ENCODE results near the gene FCHO1. TPM values are rescaled to one million over a fixed set of nuclear protein-coding genes. Genes with fewer than 3 reads are reported as not detected.
A peak's percentile ranks its signal among the peaks of the same experiment; 100 is the strongest.

The FCHO1 gene
- total RNA-seq, 1 experiment from 2014 or later, result 16.6 TPM

GRCh38 chr19:17758515-17758914 is 7.2 kb downstream of the FCHO1 start:
- Histone ChIP-seq H3K9me2 (replicated peaks; ENCODE audit: insufficient read depth, low read length) (no peaks in the 10 kb centered on the region), H2AFZ (ENCODE audit: low read length) (no peak overlapping the region), H3K36me3 (ENCODE audit: insufficient read depth, low read length) (peaks cover 11% of the 10 kb centered on the region), H4K20me1 (ENCODE audit: insufficient read depth, low read depth, low read length) (no peaks in the 10 kb centered on the region; the same call in 1 of the 2 replicates), H3K9me3 (ENCODE audit: low read length) (no peaks in the 10 kb centered on the region), H3K27ac (ENCODE audit: low read length) (no peak overlapping the region), H3K9ac (ENCODE audit: low read length) (no peak overlapping the region), H3K27me3 (ENCODE audit: low read length) (no peaks in the 10 kb centered on the region), H3K4me2 (ENCODE audit: low read depth, low read length, poor library complexity, severe bottlenecking) (no peak overlapping the region), H3K79me2 (ENCODE audit: low read length) (no peaks in the 10 kb centered on the region), H3K4me3 (ENCODE audit: low read length) (no peak overlapping the region), H3K4me1 (ENCODE audit: low read length) (peaks cover 50% of the 10 kb centered on the region)
- DNase-seq, result no peak

GRCh38 chr19:17761148-17761547 is 9.9 kb downstream of the FCHO1 start:
- H3K9me3 ChIP-seq (ENCODE audit: low read length), result no peaks in the 10 kb centered on the region
- no peak overlapping the region for H3K4me2 ChIP-seq (ENCODE audit: low read depth, low read length, poor library complexity, severe bottlenecking)
- H3K79me2 ChIP-seq (ENCODE audit: low read length), result no peaks in the 10 kb centered on the region
- no peak overlapping the region for H3K4me3 ChIP-seq (ENCODE audit: low read length)
- no peak for DNase-seq
- no peaks in the 10 kb centered on the region for H4K20me1 ChIP-seq (ENCODE audit: insufficient read depth, low read depth, low read length)
- H3K27ac ChIP-seq (ENCODE audit: low read length), result peak overlapping the region; percentile 68
- no peaks in the 10 kb centered on the region for H3K27me3 ChIP-seq (ENCODE audit: low read length)
- H3K9me2 ChIP-seq (replicated peaks; ENCODE audit: insufficient read depth, low read length), result no peaks in the 10 kb centered on the region
- H3K4me1 ChIP-seq (ENCODE audit: low read length), result peaks cover 23% of the 10 kb centered on the region
- no peak overlapping the region for H2AFZ ChIP-seq (ENCODE audit: low read length)
- H3K36me3 ChIP-seq (ENCODE audit: insufficient read depth, low read length), result peaks cover 9% of the 10 kb centered on the region
- H3K9ac ChIP-seq (ENCODE audit: low read length), result no peak overlapping the region

GRCh38 chr19:17762505-17763229 is 11.4 kb downstream of the FCHO1 start:
- peak; percentile 86 for DNase-seq
- peaks cover 14% of the 10 kb centered on the region for H3K36me3 ChIP-seq (ENCODE audit: insufficient read depth, low read length)
- no peak overlapping the region for H2AFZ ChIP-seq (ENCODE audit: low read length)
- H4K20me1 ChIP-seq (ENCODE audit: insufficient read depth, low read depth, low read length), result no peaks in the 10 kb centered on the region
- no peak overlapping the region for H3K4me3 ChIP-seq (ENCODE audit: low read length)
- no peak overlapping the region for H3K27ac ChIP-seq (ENCODE audit: low read length)
- no peaks in the 10 kb centered on the region for H3K79me2 ChIP-seq (ENCODE audit: low read length)
- no peak overlapping the region for H3K9ac ChIP-seq (ENCODE audit: low read length)
- H3K9me2 ChIP-seq (replicated peaks; ENCODE audit: insufficient read depth, low read length), result no peaks in the 10 kb centered on the region
- H3K4me2 ChIP-seq (ENCODE audit: low read depth, low read length, poor library complexity, severe bottlenecking), result no peak overlapping the region
- peaks cover 19% of the 10 kb centered on the region for H3K4me1 ChIP-seq (ENCODE audit: low read length)
- no peaks in the 10 kb centered on the region for H3K27me3 ChIP-seq (ENCODE audit: low read length)
- no peaks in the 10 kb centered on the region for H3K9me3 ChIP-seq (ENCODE audit: low read length)

- peaks cover 18% of the 10 kb centered on the region for H3K4me1 ChIP-seq (ENCODE audit: low read length)
- H3K27me3 ChIP-seq (ENCODE audit: low read length), result no peaks in the 10 kb centered on the region
- no peak overlapping the region for H3K4me2 ChIP-seq (ENCODE audit: low read depth, low read length, poor library complexity, severe bottlenecking)
- H3K36me3 ChIP-seq (ENCODE audit: insufficient read depth, low read length), result peaks cover 15% of the 10 kb centered on the region
- no peak overlapping the region for H3K9ac ChIP-seq (ENCODE audit: low read length)
- no peaks in the 10 kb centered on the region for H3K79me2 ChIP-seq (ENCODE audit: low read length)
- no peak overlapping the region for H2AFZ ChIP-seq (ENCODE audit: low read length)
- H3K9me3 ChIP-seq (ENCODE audit: low read length), result no peaks in the 10 kb centered on the region
- no peaks in the 10 kb centered on the region for H4K20me1 ChIP-seq (ENCODE audit: insufficient read depth, low read depth, low read length)
- H3K27ac ChIP-seq (ENCODE audit: low read length), result no peak overlapping the region
- no peaks in the 10 kb centered on the region for H3K9me2 ChIP-seq (replicated peaks; ENCODE audit: insufficient read depth, low read length)
- H3K4me3 ChIP-seq (ENCODE audit: low read length), result no peak overlapping the region
- DNase-seq, result no peak
These were observed 13.1 kb downstream of the FCHO1 start for GRCh38 chr19:17764348-17764747.

- H3K4me1 ChIP-seq (ENCODE audit: low read length), result peaks cover 10% of the 10 kb centered on the region
- H2AFZ ChIP-seq (ENCODE audit: low read length), result no peak overlapping the region
- H3K9ac ChIP-seq (ENCODE audit: low read length), result no peak overlapping the region
- no peaks in the 10 kb centered on the region for H3K79me2 ChIP-seq (ENCODE audit: low read length)
- no peak for DNase-seq
- H3K27ac ChIP-seq (ENCODE audit: low read length), result no peak overlapping the region
- H3K36me3 ChIP-seq (ENCODE audit: insufficient read depth, low read length), result peaks cover 18% of the 10 kb centered on the region; the same call in 1 of the 2 replicates
- no peak overlapping the region for H3K4me2 ChIP-seq (ENCODE audit: low read depth, low read length, poor library complexity, severe bottlenecking)
- H3K27me3 ChIP-seq (ENCODE audit: low read length), result no peaks in the 10 kb centered on the region
- no peak overlapping the region for H3K4me3 ChIP-seq (ENCODE audit: low read length)
- H3K9me3 ChIP-seq (ENCODE audit: low read length), result no peaks in the 10 kb centered on the region
- no peaks in the 10 kb centered on the region for H3K9me2 ChIP-seq (replicated peaks; ENCODE audit: insufficient read depth, low read length)
- H4K20me1 ChIP-seq (ENCODE audit: insufficient read depth, low read depth, low read length), result no peaks in the 10 kb centered on the region
These were observed 13.9 kb downstream of the FCHO1 start for GRCh38 chr19:17765069-17765618.

- Histone ChIP-seq H3K27ac (ENCODE audit: low read length) (no peak overlapping the region), H3K4me2 (ENCODE audit: low read depth, low read length, poor library complexity, severe bottlenecking) (no peak overlapping the region), H3K9me2 (replicated peaks; ENCODE audit: insufficient read depth, low read length) (no peaks in the 10 kb centered on the region), H3K27me3 (ENCODE audit: low read length) (no peaks in the 10 kb centered on the region), H3K9ac (ENCODE audit: low read length) (no peak overlapping the region), H4K20me1 (ENCODE audit: insufficient read depth, low read depth, low read length) (no peaks in the 10 kb centered on the region), H2AFZ (ENCODE audit: low read length) (no peak overlapping the region), H3K79me2 (ENCODE audit: low read length) (no peaks in the 10 kb centered on the region), H3K4me3 (ENCODE audit: low read length) (no peak overlapping the region), H3K36me3 (ENCODE audit: insufficient read depth, low read length) (peaks cover 21% of the 10 kb centered on the region; the same call in 1 of the 2 replicates), H3K9me3 (ENCODE audit: low read length) (no peaks in the 10 kb centered on the region), H3K4me1 (ENCODE audit: low read length) (no peaks in the 10 kb centered on the region)
- peak; percentile 86 for DNase-seq
These were observed 15.4 kb downstream of the FCHO1 start for GRCh38 chr19:17766543-17767131.

GRCh38 chr19:17767559-17767958 is 16.3 kb downstream of the FCHO1 start:
- no peak overlapping the region for H3K9ac ChIP-seq (ENCODE audit: low read length)
- H3K27me3 ChIP-seq (ENCODE audit: low read length), result no peaks in the 10 kb centered on the region
- H3K4me3 ChIP-seq (ENCODE audit: low read length), result no peak overlapping the region
- H3K9me2 ChIP-seq (replicated peaks; ENCODE audit: insufficient read depth, low read length), result no peaks in the 10 kb centered on the region
- no peaks in the 10 kb centered on the region for H3K4me1 ChIP-seq (ENCODE audit: low read length)
- no peaks in the 10 kb centered on the region for H3K79me2 ChIP-seq (ENCODE audit: low read length)
- DNase-seq, result no peak
- no peaks in the 10 kb centered on the region for H3K9me3 ChIP-seq (ENCODE audit: low read length)
- no peaks in the 10 kb centered on the region for H4K20me1 ChIP-seq (ENCODE audit: insufficient read depth, low read depth, low read length)
- H3K4me2 ChIP-seq (ENCODE audit: low read depth, low read length, poor library complexity, severe bottlenecking), result no peak overlapping the region
- peaks cover 20% of the 10 kb centered on the region; the same call in 1 of the 2 replicates for H3K36me3 ChIP-seq (ENCODE audit: insufficient read depth, low read length)
- no peak overlapping the region for H2AFZ ChIP-seq (ENCODE audit: low read length)
- H3K27ac ChIP-seq (ENCODE audit: low read length), result no peak overlapping the region

GRCh38 chr19:17770613-17771012 is 19.3 kb downstream of the FCHO1 start:
- Histone ChIP-seq H2AFZ (ENCODE audit: low read length) (no peak overlapping the region), H3K79me2 (ENCODE audit: low read length) (no peaks in the 10 kb centered on the region), H3K4me2 (ENCODE audit: low read depth, low read length, poor library complexity, severe bottlenecking) (no peak overlapping the region), H3K9me2 (replicated peaks; ENCODE audit: insufficient read depth, low read length) (no peaks in the 10 kb centered on the region), H3K4me3 (ENCODE audit: low read length) (no peak overlapping the region), H3K36me3 (ENCODE audit: insufficient read depth, low read length) (peaks cover 16% of the 10 kb centered on the region; the same call in 1 of the 2 replicates), H4K20me1 (ENCODE audit: insufficient read depth, low read depth, low read length) (no peaks in the 10 kb centered on the region), H3K9me3 (ENCODE audit: low read length) (no peaks in the 10 kb centered on the region), H3K27me3 (ENCODE audit: low read length) (no peaks in the 10 kb centered on the region), H3K4me1 (ENCODE audit: low read length) (no peaks in the 10 kb centered on the region), H3K27ac (ENCODE audit: low read length) (no peak overlapping the region), H3K9ac (ENCODE audit: low read length) (no peak overlapping the region)
- DNase-seq, result no peak
